Measurements from ENCODE around the gene INSC. TPM values are rescaled to one million over a fixed set of nuclear protein-coding genes. Genes with fewer than 3 reads are reported as not detected.

Gene INSC
- total RNA-seq, 2 experiments from 2014 or later: 0.74 to 1.4 TPM

DNA sequence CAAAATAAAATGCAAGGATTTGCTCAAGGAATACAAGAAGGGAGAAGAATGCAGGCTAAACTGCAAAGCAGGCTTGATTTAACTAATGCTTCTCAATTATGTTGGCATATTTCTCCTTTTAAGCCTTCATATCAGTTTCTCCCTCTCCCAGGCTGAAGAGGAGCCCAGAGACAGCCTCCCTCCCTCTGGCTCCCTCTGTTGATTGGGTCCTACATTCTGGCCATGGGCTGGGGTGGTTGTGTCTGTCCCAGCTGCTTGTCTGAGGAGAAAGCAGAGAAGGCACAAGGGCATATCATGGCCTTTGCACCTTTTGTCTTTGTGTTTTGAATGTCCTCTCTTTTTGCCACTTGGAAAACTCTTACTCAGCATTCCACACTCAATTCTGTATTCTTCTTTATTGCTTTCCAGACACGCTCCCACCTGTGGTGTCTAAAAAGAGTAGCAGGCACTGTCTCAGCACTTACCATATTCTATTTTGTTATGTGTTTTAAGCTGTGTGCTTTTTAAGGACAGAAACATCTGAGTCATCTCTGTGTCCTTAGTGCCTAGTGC is 77.4 kb downstream of the INSC start:
- Mint-ChIP-seq H3K36me3 (ENCODE audit: low read depth) (no peaks in the 10 kb centered on the region), H3K27ac (no peak overlapping the region), H3K9me3 (no peaks in the 10 kb centered on the region), H3K4me3 (no peak overlapping the region), H3K27me3 (peaks cover 1% of the 10 kb centered on the region), H3K4me1 (ENCODE audit: low read depth) (no peaks in the 10 kb centered on the region)
- TF ChIP-seq, protein P1, sequence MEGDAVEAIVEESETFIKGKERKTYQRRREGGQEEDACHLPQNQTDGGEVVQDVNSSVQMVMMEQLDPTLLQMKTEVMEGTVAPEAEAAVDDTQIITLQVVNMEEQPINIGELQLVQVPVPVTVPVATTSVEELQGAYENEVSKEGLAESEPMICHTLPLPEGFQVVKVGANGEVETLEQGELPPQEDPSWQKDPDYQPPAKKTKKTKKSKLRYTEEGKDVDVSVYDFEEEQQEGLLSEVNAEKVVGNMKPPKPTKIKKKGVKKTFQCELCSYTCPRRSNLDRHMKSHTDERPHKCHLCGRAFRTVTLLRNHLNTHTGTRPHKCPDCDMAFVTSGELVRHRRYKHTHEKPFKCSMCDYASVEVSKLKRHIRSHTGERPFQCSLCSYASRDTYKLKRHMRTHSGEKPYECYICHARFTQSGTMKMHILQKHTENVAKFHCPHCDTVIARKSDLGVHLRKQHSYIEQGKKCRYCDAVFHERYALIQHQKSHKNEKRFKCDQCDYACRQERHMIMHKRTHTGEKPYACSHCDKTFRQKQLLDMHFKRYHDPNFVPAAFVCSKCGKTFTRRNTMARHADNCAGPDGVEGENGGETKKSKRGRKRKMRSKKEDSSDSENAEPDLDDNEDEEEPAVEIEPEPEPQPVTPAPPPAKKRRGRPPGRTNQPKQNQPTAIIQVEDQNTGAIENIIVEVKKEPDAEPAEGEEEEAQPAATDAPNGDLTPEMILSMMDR (IDR thresholded peaks at IDR 0.05): no peak
- intact Hi-C loops (cut with micrococcal nuclease): no loop called here
- DNase-seq (no peak), ATAC-seq (no peak)
- CTCF ChIA-PET: no interaction called here
- POLR2A ChIA-PET: no interaction called here

DNA sequence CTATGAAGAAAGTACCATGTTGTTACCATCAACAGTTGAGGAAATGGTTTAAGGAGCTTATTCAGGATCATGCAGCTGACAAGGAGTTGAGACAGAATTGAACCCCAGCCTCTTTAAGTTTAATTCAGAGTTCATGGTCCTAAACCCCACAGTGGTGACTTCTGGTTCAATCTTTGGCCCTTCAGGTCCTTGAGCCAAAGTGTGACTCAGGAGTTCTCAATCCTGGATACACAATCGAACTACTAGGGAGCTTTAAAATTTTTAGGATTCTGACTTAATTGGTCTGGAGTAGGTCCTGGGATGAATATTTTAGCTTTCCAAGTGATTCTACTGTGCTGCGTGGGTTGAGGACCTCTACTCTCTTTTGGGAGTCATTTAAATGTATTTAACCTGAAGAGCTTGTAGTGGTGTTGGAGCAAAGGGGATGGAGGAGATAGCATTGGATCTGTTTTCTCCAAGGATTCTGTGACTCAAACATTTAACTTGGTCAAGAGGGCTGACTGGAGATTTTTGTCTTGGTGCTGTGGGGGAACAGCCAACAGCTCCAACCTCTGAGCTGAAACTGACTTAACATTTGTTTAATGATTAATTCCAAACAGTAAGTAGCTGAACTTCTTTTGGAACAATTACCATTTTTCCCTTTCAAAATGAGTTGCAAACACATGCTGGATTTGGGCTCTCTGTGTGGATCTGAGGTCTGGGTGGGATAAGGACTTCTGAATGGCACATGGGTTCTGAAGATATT is 80.1 kb downstream of the INSC start:
- no peak for ATAC-seq
- CTCF ChIA-PET: interaction anchor here (1.1 to 4.5 kb wide), 3 partner anchors 12 to 189 kb away, joined by 3 to 23 read pairs (median 4); no protein-coding TSS in a partner anchor
- no peak for DNase-seq
- Mint-ChIP-seq H3K4me3 (no peak overlapping the region), H3K27ac (no peak overlapping the region), H3K9me3 (no peaks in the 10 kb centered on the region), H3K36me3 (ENCODE audit: low read depth) (no peaks in the 10 kb centered on the region), H3K27me3 (peaks cover 7% of the 10 kb centered on the region), H3K4me1 (ENCODE audit: low read depth) (no peaks in the 10 kb centered on the region)
- POLR2A ChIA-PET: no interaction called here
- TF ChIP-seq, protein P1 (IDR thresholded peaks at IDR 0.05): no peak
- intact Hi-C loops (cut with micrococcal nuclease): no loop called here

DNA sequence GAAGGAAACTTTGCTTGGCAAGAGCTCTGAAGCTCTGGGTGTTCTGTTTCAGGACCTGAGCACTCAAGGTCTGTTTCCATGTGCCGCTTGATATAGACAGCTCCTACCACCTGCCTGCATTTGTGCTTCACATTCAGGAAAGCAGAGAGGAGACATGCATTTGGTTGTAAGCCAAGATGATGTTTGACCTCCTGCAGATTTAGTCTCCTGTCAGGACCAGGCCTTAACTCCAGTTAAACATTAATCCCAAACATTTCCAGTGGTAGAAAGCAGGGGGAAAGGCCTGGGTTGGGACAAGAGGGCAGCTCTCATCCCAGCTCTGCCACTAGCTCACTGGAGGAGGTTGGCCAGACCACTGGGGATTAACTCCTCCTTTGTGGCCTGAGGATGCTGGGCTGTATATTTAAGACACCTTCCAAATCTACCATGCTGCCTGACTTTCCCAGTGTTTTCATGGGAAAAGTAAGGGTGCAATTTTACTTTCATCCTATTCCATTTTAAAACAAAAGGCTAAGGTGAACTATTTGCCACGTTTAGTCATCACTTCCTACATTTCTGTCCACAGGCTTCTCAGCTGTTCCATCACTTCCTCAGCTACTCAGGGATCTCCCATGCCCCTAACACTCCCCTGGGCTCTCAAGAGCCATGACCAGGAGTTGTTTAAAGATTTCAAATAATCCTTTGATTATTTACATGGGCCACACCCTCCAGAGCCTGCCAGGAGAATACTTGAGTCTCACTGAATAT is 80.9 kb downstream of the INSC start:
- TF ChIP-seq, protein P1 (IDR thresholded peaks at IDR 0.05): no peak
- H3K4me3 Mint-ChIP-seq: no peak overlapping the region
- no peaks in the 10 kb centered on the region for H3K4me1 Mint-ChIP-seq (ENCODE audit: low read depth)
- no peaks in the 10 kb centered on the region for H3K36me3 Mint-ChIP-seq (ENCODE audit: low read depth)
- ATAC-seq (no peak), DNase-seq (no peak)
- CTCF ChIA-PET: interaction anchor here (1.1 to 4.5 kb wide), 3 partner anchors 11 to 96 kb away, joined by 3 to 23 read pairs (median 4); no protein-coding TSS in a partner anchor
- POLR2A ChIA-PET: no interaction called here
- no peak overlapping the region for H3K27ac Mint-ChIP-seq
- peaks cover 10% of the 10 kb centered on the region for H3K27me3 Mint-ChIP-seq
- H3K9me3 Mint-ChIP-seq: no peaks in the 10 kb centered on the region
- intact Hi-C loops (cut with micrococcal nuclease): no loop called here

DNA sequence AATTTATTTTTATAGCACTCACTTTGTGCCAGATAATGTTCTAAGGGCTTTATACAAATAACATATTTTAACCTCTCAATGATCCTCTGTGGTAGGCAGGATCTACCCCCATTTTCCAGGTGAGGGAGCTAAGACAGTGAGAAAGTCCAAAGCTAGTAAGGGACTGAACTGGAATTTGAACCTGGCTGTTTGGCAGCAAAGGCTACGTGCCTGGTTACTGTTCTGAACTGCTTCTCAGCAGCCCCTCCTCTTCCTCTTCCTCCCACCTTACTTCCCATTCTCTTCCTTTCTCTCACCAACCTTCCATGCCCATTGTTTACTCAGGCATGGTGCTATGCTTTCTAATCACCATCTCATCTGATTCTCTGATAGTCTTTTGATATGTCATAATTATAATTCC is 82.0 kb downstream of the INSC start:
- Mint-ChIP-seq H3K27me3 (peaks cover 10% of the 10 kb centered on the region), H3K36me3 (ENCODE audit: low read depth) (no peaks in the 10 kb centered on the region), H3K9me3 (no peaks in the 10 kb centered on the region), H3K4me1 (ENCODE audit: low read depth) (no peaks in the 10 kb centered on the region), H3K4me3 (no peak overlapping the region), H3K27ac (no peak overlapping the region)
- TF ChIP-seq, protein P1 (IDR thresholded peaks at IDR 0.05): no peak
- no peak for ATAC-seq
- CTCF ChIA-PET: interaction anchor here (1.1 to 4.5 kb wide), 3 partner anchors 10 to 96 kb away, joined by 4 to 23 read pairs (median 6); no protein-coding TSS in a partner anchor
- no peak for DNase-seq
- POLR2A ChIA-PET: no interaction called here
- intact Hi-C loops (cut with micrococcal nuclease): no loop called here
